GM19238 (cell line): ENCODE results near the gene GLO1.

ENCODE experiments used
- DNase-seq: peaks from one replicate; pipeline ENCODE4 v3.0.0; 2011; ENCODE audit warnings: low spot score; ENCODE audit not compliant: insufficient read length

The GLO1 gene

GRCh38 chr6:38702558-38703397 is at the start of gene GLO1:
TSS of gene GLO1 (minus strand) at chr6:38703145. CDS start at chr6:38703054, 91 bp downstream.
- DNase-seq: peak; percentile 96

- DNase-seq: no peak
These were observed 48.1 kb upstream of the GLO1 start for GRCh38 chr6:38750968-38751615.

DNA sequence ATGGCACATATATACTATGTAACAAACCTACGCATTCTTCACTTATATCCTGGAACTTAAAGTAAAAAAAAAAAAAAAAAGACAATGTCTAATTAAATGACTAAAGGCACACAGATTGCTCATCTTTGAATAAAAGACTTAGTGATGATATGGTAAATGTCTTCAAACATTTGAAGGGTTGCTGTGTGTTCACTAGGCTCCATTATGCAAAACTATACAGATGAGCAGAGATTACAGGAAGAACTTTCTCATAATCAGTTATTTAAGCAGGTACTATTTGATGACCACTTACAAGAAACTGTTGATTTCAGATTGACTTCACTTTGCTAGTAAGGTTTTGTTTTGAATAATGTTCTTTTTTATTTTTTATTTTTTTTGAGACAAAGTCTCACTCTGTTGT is 46.5 kb upstream of the GLO1 start:
- DNase-seq: no peak

DNA sequence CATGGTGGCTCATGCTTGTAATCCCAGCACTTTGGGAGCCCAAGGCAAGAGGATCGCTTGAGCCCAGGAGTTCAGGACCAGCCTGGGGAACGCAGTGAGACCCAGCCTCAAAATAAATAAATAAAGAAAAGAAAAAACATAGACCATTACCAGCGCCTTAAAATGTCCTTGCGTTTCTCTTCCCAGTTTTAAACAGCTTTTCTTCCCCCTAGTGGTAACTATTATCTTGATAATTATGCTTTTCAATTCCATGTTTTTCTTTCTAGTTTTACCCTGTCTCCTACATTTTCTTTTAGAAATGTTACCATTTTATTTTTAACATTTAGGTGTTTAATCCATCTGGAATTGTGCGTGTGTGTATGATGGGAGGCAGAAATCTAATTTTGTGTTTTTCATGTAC is 36.6 kb upstream of the GLO1 start:
- DNase-seq: no peak

DNA sequence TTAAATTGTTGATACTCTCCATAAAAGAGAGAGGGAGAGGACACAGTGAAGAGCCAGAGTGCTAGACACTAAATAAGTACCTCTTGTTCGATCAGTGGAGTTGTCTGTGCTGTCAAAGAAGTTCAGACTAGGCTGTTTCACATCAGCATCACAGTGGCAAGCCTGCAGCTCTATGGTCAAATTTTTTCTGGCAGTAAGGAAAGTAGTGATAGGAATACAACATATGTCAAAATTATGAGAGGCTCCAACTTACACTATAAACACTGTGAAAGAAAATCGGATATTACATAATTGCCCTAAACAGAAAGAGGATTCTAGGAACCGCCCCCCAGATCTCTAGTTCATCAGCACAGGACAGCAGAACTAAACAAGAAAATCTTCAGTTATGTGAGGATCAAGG is 35.3 kb upstream of the GLO1 start:
- DNase-seq: no peak

DNA sequence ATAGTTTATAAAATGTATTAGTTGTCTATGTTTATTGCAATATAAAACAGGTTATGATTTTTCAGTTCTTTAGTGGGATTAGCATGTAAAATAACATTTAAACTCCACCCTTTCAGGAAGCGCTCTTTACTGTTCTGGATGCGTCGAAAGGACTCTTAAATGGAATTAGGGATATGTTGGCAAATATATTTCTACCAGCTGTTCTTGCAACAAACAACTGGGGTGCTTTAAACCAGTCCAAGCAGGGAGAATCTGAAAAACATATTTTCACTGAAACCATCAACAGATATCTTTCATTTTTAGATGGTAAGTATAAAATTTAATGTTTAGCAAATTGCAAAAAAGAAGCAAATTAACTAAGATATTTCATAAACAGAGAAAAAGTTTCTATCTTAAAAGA is 34.0 kb upstream of the GLO1 start:
- no peak for DNase-seq

GRCh38 chr6:38730140-38730862 is 27.4 kb upstream of the GLO1 start:
- DNase-seq: no peak

GRCh38 chr6:38728203-38728602 is 25.3 kb upstream of the GLO1 start:
- no peak for DNase-seq

DNA sequence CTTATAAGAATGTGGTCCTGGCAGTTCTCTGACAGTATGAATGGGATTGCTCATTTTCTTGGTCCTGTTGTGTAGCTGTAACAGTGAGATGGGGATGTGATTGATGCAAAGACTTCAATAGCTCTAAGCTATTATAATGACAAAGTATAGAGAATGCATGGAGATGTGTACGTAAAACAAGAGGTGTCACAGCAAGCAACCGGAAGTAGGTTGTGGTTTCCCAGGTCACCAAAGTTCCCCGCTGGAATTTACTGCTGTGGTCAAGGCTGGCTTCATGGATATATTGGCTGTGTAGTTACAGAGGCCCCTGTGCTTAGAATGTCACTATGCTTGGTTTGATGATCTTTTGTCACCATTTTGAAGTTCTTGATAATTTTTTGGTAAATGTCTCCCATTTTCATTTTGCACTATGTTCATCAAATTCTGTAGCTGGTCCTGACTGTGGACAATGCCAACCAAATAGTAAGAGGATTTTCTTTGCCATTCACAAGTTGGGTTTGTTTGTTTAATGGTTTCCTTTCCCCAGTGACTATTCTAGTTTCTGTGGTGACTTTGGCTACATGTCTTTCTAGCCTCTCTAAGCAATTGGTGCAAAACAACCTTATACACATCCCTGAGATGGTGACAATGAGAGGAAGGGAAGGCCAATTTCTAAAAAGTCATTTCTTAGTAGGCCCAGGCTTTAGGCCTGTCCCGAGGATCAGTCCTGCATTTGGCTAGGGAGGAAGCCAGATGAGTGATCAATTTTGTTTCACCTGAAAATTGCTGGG is 22.7 kb upstream of the GLO1 start:
- DNase-seq: no peak

- no peak for DNase-seq
These were observed 21.4 kb upstream of the GLO1 start for GRCh38 chr6:38724343-38724742.

DNA sequence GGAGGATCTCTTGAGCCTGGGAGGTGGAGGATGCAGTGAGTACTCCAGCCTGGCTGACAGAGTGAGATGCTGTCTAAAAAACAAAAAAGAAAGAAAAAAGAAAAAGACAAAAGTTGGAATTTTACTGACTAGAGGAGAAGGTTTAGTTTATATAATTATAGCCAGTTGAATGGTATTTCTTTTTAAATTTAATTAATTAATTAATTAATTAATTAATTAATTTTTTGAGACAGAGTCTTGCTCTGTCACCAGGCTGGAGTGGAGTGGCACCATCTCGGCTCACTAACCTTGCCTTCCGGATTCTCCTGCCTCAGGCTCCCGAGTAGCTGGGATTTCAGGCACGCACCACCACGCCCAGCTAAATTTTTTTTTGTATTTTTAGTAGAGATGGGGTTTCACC is 20.8 kb upstream of the GLO1 start:
- no peak for DNase-seq

- no peak for DNase-seq
These were observed 19.9 kb upstream of the GLO1 start for GRCh38 chr6:38722727-38723334.

GRCh38 chr6:38722038-38722437 is 19.1 kb upstream of the GLO1 start:
- DNase-seq: no peak

GRCh38 chr6:38720295-38720694 is 17.4 kb upstream of the GLO1 start:
- no peak for DNase-seq

DNA sequence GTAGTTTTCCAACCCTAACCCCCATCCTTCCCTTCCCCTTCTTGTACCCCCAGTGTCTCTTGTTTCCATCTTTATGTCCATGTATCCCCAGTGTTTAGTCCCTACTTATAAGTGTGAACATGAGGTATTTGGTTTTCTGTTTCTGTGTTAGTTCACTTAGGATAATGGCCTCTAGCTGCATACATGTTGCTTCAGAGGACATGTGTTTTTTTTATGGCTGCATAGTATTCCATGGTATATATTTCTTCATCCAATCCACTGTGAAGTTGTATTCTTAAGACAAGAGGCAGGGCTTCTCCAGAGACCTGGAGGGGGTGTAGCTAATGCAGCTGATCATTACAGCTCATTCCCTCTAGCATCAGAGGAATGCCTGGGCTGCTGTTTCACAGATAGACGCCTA is 16.4 kb upstream of the GLO1 start:
- no peak for DNase-seq

GRCh38 chr6:38716825-38717224 is 13.9 kb upstream of the GLO1 start:
- DNase-seq: no peak

DNA sequence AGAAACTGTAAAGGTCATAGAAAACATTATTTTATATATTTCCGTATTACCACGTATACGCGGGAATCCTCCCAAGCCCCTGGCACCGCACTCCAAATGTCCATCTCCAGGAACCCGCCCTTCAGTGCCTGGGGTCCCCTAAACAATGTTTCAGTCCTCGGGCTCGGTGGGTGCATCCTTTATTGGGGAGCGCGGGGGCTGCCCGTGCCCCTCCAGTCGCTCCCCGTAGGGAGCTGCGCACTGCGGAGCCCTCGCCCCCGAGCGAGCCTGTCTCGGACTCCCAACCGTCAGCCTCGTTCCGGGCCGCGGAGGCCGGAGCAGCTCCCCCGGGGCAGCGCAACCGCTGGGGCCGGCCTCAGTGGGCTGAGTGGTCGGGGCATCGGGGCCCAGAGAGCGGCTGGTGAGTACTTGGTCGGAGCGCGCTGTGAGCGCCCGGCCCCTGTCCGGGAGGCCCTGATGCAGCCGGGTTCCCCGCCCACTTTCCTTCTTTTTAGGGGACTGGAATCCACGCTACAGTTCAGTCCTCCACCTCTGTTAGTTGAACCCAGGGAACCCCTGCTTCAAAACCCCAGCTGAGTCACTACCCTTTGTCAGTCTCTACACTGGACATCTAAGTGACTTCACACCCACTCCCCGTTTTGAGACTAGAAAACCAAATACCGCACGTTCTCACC is 12.2 kb upstream of the GLO1 start, which contains the start of gene DNAH8:
Gene DNAH8 (plus strand): TSS at position 296 of the 674 bp plus-strand sequence. CDS start 7,499 bp downstream, outside the sequence.
- DNase-seq: no peak

- DNase-seq: no peak
These were observed 11.5 kb upstream of the GLO1 start for GRCh38 chr6:38714239-38715015.

- DNase-seq: no peak
These were observed 10.9 kb upstream of the GLO1 start for GRCh38 chr6:38713812-38714211.

GRCh38 chr6:38708496-38708895 is 5.6 kb upstream of the GLO1 start:
- DNase-seq: no peak
